Activated CD8-positive, alpha-beta T cell treated with anti-CD3 and anti-CD28 coated beads for 36 hours (primary cell): ENCODE data around the gene PPL. TPM values are rescaled to one million over a fixed set of nuclear protein-coding genes. Genes with fewer than 3 reads are reported as not detected.

ENCODE experiments used
- ATAC-seq: fragments of 200-7000 bp; cut with Tn5 transposase; one replicate; pipeline ENCODE4 v1.10.0; 2021; ENCODE audit warnings: mild to moderate bottlenecking, moderate library complexity
- CTCF ChIA-PET: fragments of 350-600 bp; sonication (Branson Sonifier 250); formaldehyde crosslinking; loops from one replicate; lab custom pipeline; 2021; ENCODE audit warnings: antibody characterized with exemption; lab: Charles Lee
- POLR2A ChIA-PET: fragments of 350-600 bp; sonication (Branson Sonifier 250); formaldehyde crosslinking; loops from one replicate; lab custom pipeline; 2021; ENCODE audit warnings: antibody characterized with exemption; lab: Charles Lee
- DNase-seq: peaks from one replicate; pipeline ENCODE4 v3.0.0-alpha.2; 2020
- H3K27ac Mint-ChIP-seq: one replicate; pipeline ENCODE4 v1.8.0; 2021; ENCODE audit warnings: mild to moderate bottlenecking, mixed read lengths
- H3K27me3 Mint-ChIP-seq: one replicate; pipeline ENCODE4 v1.8.0; 2021; ENCODE audit warnings: mixed read lengths
- H3K36me3 Mint-ChIP-seq: one replicate; pipeline ENCODE4 v1.8.0; 2021; ENCODE audit warnings: low read depth, mixed read lengths
- H3K4me1 Mint-ChIP-seq: one replicate; pipeline ENCODE4 v1.8.0; 2021; ENCODE audit warnings: low read depth, mixed read lengths
- H3K4me3 Mint-ChIP-seq: one replicate; pipeline ENCODE4 v1.8.0; 2021; ENCODE audit warnings: mild to moderate bottlenecking, moderate library complexity, mixed read lengths
- H3K9me3 Mint-ChIP-seq: one replicate; pipeline ENCODE4 v1.8.0; 2021; ENCODE audit warnings: mixed read lengths
- CTCF ChIP-seq: fragments of 200-600 bp; IDR thresholded peaks from one replicate; pipeline ENCODE4 v1.8.0; 2022; ENCODE audit warnings: antibody characterized with exemption, mild to moderate bottlenecking
- intact Hi-C: fragments of 100-400 bp; cut with micrococcal nuclease; formaldehyde crosslinking; loops from one replicate; pipeline ENCODE4 v1.10.0; 2022
- total RNA-seq, 2 experiments: library from RNA; stranded (reverse); gene quantifications; one replicate each; pipeline ENCODE4 v1.2.3, GENCODE V29; 2021

Gene PPL
- total RNA-seq, 2 experiments from 2014 or later: 0.05 TPM; not detected in 1

DNA sequence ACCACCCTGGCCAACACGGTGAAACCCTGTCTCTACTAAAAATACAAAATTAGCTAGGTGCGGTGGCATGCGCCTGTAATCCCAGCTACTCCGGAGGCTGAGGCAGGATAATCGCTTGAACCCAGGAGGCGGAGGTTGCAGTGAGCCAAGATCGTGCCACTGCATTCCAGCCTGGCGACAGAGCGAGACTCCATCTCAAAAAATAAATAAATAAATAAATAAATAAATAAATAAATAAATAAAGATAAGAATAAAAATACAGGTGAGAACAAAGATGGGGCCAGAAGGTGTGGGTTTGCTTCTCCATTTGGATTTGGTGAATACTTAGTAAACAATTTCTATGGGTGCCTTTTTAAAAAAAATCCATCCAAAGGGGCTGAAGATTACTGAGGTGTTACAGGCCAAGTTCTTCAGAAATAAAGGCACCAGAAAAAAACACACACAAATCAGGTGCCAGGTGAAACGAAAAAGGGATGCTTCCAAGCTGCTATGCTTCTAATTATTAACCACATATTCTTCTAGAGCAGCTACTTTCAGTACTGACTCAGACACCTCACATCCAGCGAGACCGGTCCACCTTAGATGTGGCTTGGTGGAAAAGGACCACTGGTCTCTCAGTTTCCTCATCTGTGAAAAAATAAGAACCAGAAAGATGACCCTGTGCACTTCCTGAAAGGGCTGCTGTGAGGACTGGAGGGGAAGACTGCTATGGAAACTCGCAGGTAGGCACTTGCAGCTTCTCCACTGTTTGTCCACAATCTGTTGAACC is 99.0 kb downstream of the PPL start:
- no peaks in the 10 kb centered on the region for H3K9me3 Mint-ChIP-seq
- DNase-seq: no peak
- no peak for TF ChIP-seq CTCF
- H3K27me3 Mint-ChIP-seq: no peaks in the 10 kb centered on the region
- POLR2A ChIA-PET: no interaction called here
- intact Hi-C loops: no loop called here
- no peak overlapping the region for H3K27ac Mint-ChIP-seq
- peaks cover 29% of the 10 kb centered on the region for H3K36me3 Mint-ChIP-seq
- ATAC-seq: no peak
- peaks cover 15% of the 10 kb centered on the region for H3K4me1 Mint-ChIP-seq
- CTCF ChIA-PET: no interaction called here
- no peak overlapping the region for H3K4me3 Mint-ChIP-seq

GRCh38 chr16:4836727-4837126 is 100.2 kb downstream of the PPL start:
- H3K9me3 Mint-ChIP-seq: no peaks in the 10 kb centered on the region
- intact Hi-C loops: no loop called here
- no peak overlapping the region for H3K4me3 Mint-ChIP-seq
- CTCF ChIA-PET: no interaction called here
- DNase-seq: no peak
- H3K27me3 Mint-ChIP-seq: no peaks in the 10 kb centered on the region
- H3K4me1 Mint-ChIP-seq: peaks cover 15% of the 10 kb centered on the region
- no peak for TF ChIP-seq CTCF
- POLR2A ChIA-PET: interaction anchor here (0.6 to 1.5 kb wide), 2 partner anchors 10 to 48 kb away, joined by 3 read pairs; no protein-coding TSS in a partner anchor
- H3K36me3 Mint-ChIP-seq: peaks cover 34% of the 10 kb centered on the region
- H3K27ac Mint-ChIP-seq: no peak overlapping the region
- ATAC-seq: no peak

GRCh38 chr16:4833584-4833983 is 103.4 kb downstream of the PPL start:
- intact Hi-C loops: no loop called here
- H3K27ac Mint-ChIP-seq: no peak overlapping the region
- CTCF ChIA-PET: interaction anchor here (0.8 to 1.3 kb wide), 3 partner anchors 9 to 123 kb away, joined by 3 read pairs; partner anchors contain the start of genes GLYR1 and UBN1
- H3K4me1 Mint-ChIP-seq: peaks cover 12% of the 10 kb centered on the region
- H3K36me3 Mint-ChIP-seq: peaks cover 43% of the 10 kb centered on the region
- DNase-seq: no peak
- peak; percentile 37 for ATAC-seq
- no peak for TF ChIP-seq CTCF
- no peaks in the 10 kb centered on the region for H3K9me3 Mint-ChIP-seq
- H3K27me3 Mint-ChIP-seq: no peaks in the 10 kb centered on the region
- POLR2A ChIA-PET: no interaction called here
- no peak overlapping the region for H3K4me3 Mint-ChIP-seq

DNA sequence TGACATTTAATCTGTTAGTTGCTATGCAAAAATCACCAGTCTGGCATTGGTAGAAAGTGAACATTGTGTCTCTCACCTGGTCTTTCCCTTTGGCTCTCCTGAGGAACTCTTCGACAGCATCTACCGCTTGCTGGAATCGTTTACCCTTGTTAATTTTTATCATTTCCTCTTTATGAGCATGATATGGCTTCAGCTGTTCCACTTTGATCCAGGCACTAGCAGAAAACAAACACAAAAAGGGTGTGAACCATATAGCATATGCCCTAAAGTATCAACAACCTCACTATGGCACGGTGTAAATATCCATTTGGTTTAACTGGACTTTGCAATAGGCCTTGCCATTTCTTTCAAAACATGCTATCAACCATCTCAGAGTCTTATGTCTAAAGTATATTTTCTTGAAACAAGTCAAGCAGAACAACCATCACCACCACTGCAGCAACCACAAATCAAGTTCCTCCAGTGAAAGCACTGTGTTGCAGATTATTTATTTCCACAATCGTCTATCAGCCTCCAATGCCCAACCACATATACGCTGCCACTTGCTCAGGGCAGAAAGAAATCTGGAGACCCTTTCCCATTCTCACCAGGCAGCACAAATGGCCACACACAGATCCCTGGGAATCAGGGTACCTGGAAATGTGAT is 104.1 kb downstream of the PPL start:
- TF ChIP-seq CTCF: no peak
- DNase-seq (no peak), ATAC-seq (no peak)
- H3K4me1 Mint-ChIP-seq: peaks cover 12% of the 10 kb centered on the region
- H3K4me3 Mint-ChIP-seq: no peak overlapping the region
- CTCF ChIA-PET: interaction anchor here (0.8 kb wide), 1 partner anchor 9 kb away, joined by 3 read pairs; no protein-coding TSS in a partner anchor
- peaks cover 43% of the 10 kb centered on the region for H3K36me3 Mint-ChIP-seq
- POLR2A ChIA-PET: no interaction called here
- H3K27me3 Mint-ChIP-seq: no peaks in the 10 kb centered on the region
- H3K9me3 Mint-ChIP-seq: no peaks in the 10 kb centered on the region
- intact Hi-C loops: no loop called here
- H3K27ac Mint-ChIP-seq: no peak overlapping the region

Other genes starting within 250 kb of the PPL start
- 10 to 100 TPM; 22.3 to 25.6 TPM for gene NUDT16L1, start 243.6 kb downstream of the PPL start, total RNA-seq
- 10 to 100 TPM; 13.0 to 13.8 TPM for gene ANKS3, start 202.9 kb downstream of the PPL start, total RNA-seq
- under 1 TPM; 0.18 to 0.38 TPM for gene DNAAF8, start 202.6 kb downstream of the PPL start, total RNA-seq
- 10 to 100 TPM; 10.9 to 12.8 TPM for gene ZNF500, start 170.0 kb downstream of the PPL start, total RNA-seq
- not detected for gene SEPTIN12, start 148.8 kb downstream of the PPL start, total RNA-seq
- not detected for gene SMIM22, start 141.8 kb downstream of the PPL start, total RNA-seq
- gene ROGDI, start 134.5 kb downstream of the PPL start, total RNA-seq: 1 to 10 TPM; 3.3 to 3.7 TPM
- 10 to 100 TPM; 63.7 to 64.8 TPM for gene GLYR1, start 89.9 kb downstream of the PPL start, total RNA-seq
- gene UBN1, start 89.7 kb downstream of the PPL start, total RNA-seq: 10 to 100 TPM; 25.4 to 25.6 TPM
- gene SEC14L5, start 21.2 kb upstream of the PPL start, total RNA-seq: under 1 TPM in 1 of 2 experiments, not detected in 1; 0.07 TPM
- gene NAGPA, start 96.8 kb upstream of the PPL start, total RNA-seq: 10 to 100 TPM; 10.1 to 11.3 TPM
- not detected for gene C16orf89, start 128.8 kb upstream of the PPL start, total RNA-seq
- 10 to 100 TPM; 16.8 to 17.2 TPM for gene ALG1, start 134.7 kb upstream of the PPL start, total RNA-seq
- 10 to 100 TPM; 19.7 to 20.5 TPM for gene EEF2KMT, start 160.6 kb upstream of the PPL start, total RNA-seq